Keratinocyte (primary cell): ENCODE measurements around the gene GPR176. TPM values are rescaled to one million over a fixed set of nuclear protein-coding genes. Genes with fewer than 3 reads are reported as not detected.

ENCODE experiments used
- DNase-seq: peaks from one replicate; pipeline ENCODE4 v3.0.0-alpha.2; 2011; ENCODE audit warnings: low read depth, missing footprints, low spot score
- FAIRE-seq: peaks from 2 replicates; lab custom pipeline; 2011; peaks lifted over from hg19 to GRCh38; lab: Jason Lieb, UNC
- H2AFZ ChIP-seq: 2 replicates; pipeline ENCODE4 v1.6.0; 2012; ENCODE audit warnings: low read length, control low read depth, inconsistent platforms; ENCODE audit not compliant: control insufficient read depth
- H3K27ac ChIP-seq: 2 replicates; pipeline ENCODE4 v1.5.1; 2011; ENCODE audit warnings: low read length; ENCODE audit not compliant: control insufficient read depth, insufficient read depth
- H3K27me3 ChIP-seq: 3 replicates; pipeline ENCODE4 v1.6.0; 2011; ENCODE audit warnings: low read length; ENCODE audit not compliant: control insufficient read depth, insufficient read depth; ENCODE audit errors: extremely low read depth
- H3K36me3 ChIP-seq, 2 experiments: 2 replicates in 1 of 2; 3 replicates in 1 of 2; pipeline ENCODE4 v1.5.1; 2011; ENCODE audit warnings: low read length in 2 of 2, mild to moderate bottlenecking in 1 of 2; ENCODE audit not compliant: control insufficient read depth in 2 of 2, insufficient read depth in 2 of 2; ENCODE audit errors: extremely low read depth in 1 of 2
- H3K4me1 ChIP-seq: 3 replicates; pipeline ENCODE4 v1.5.1; 2011; ENCODE audit warnings: low read length; ENCODE audit not compliant: control insufficient read depth, insufficient read depth; ENCODE audit errors: extremely low read depth
- H3K4me2 ChIP-seq: 3 replicates; pipeline ENCODE4 v1.6.0; 2011; ENCODE audit warnings: low read depth, low read length; ENCODE audit not compliant: control insufficient read depth, insufficient read depth; ENCODE audit errors: extremely low read depth
- H3K4me3 ChIP-seq, 3 experiments: fragments of 200-600 bp in 1 of 3; sonication (generic) in 1 of 3; 2 replicates in 2 of 3; 3 replicates in 1 of 3; pipeline ENCODE4 v1.5.1; 2011 to 2016; ENCODE audit warnings: low read length in 3 of 3, mild to moderate bottlenecking in 3 of 3, control low read depth in 2 of 3, inconsistent platforms in 1 of 3, low read depth in 1 of 3, mixed read lengths in 1 of 3, mixed run types in 1 of 3, moderate library complexity in 1 of 3; ENCODE audit not compliant: control insufficient read depth in 2 of 3, insufficient read depth in 2 of 3; ENCODE audit errors: extremely low read depth in 1 of 3
- H3K79me2 ChIP-seq: 2 replicates; pipeline ENCODE4 v1.6.0; 2012; ENCODE audit warnings: low read length; ENCODE audit not compliant: control insufficient read depth, insufficient read depth
- H3K9ac ChIP-seq: 3 replicates; pipeline ENCODE4 v1.6.0; 2011; ENCODE audit warnings: low read length; ENCODE audit not compliant: control insufficient read depth, insufficient read depth; ENCODE audit errors: extremely low read depth
- H3K9me1 ChIP-seq: 3 replicates; pipeline ENCODE4 v1.6.0; 2011; ENCODE audit warnings: low read length; ENCODE audit not compliant: control insufficient read depth, insufficient read depth; ENCODE audit errors: extremely low read depth
- H3K9me3 ChIP-seq: 2 replicates; pipeline ENCODE4 v1.5.1; 2012; ENCODE audit warnings: low read depth, low read length; ENCODE audit not compliant: control insufficient read depth
- H4K20me1 ChIP-seq: 3 replicates; pipeline ENCODE4 v1.6.0; 2011; ENCODE audit warnings: low read length; ENCODE audit not compliant: control insufficient read depth, insufficient read depth; ENCODE audit errors: extremely low read depth
- CTCF ChIP-seq, 3 experiments: IDR thresholded peaks in 1 of 3; conservative IDR thresholded peaks in 1 of 3; optimal IDR thresholded peaks in 1 of 3; 2 replicates in 2 of 3; 3 replicates in 1 of 3; pipeline versions ENCODE3 to v1.5.1; 2011; ENCODE audit warnings: low read length in 3 of 3, mild to moderate bottlenecking in 3 of 3, moderate library complexity in 2 of 3, control low read depth in 1 of 3, inconsistent platforms in 1 of 3; ENCODE audit not compliant: insufficient read depth in 2 of 3; ENCODE audit errors: extremely low read depth in 1 of 3
- EZH2 ChIP-seq: IDR thresholded peaks from one replicate; pipeline ENCODE4 v1.6.1; 2012; ENCODE audit warnings: inconsistent platforms, mild to moderate bottlenecking, low read length, moderate library complexity
- dilution Hi-C: fragments of 300-500 bp; cut with MboI; formaldehyde crosslinking; loops from one replicate; pipeline ENCODE4 v1.7.0; 2020; ENCODE audit warnings: low sequenced_read_pairs; ENCODE audit not compliant: extremely low pct_ligation_motif_present
- polyA plus RNA-seq, 5 experiments: library from polyadenylated mRNA; depleted of rRNA in 3 of 5; stranded (reverse) in 3 of 5; stranded (forward) in 1 of 5; unstranded in 1 of 5; fragments of >200 nt; gene quantifications; 1 replicate in 1 of 5; 2 replicates in 3 of 5; 3 replicates in 1 of 5; pipeline versions ENCODE4 v1.2.1 to v1.2.3, GENCODE V29; 2011 to 2012; ENCODE audit warnings: missing spikeins in 2 of 5, low read depth in 1 of 5, low replicate concordance in 1 of 5

GPR176 gene
- polyA plus RNA-seq, 1 donor (not counting 4 experiments of a cell fraction or from before 2014, with no cell fraction given), result 12.5 TPM

GRCh38 chr15:39869254-39869653, 50.8 kb downstream of the GPR176 start:
- Histone ChIP-seq H3K79me2 (peaks cover 4% of the 10 kb centered on the region), H3K4me3 (no peak overlapping the region), H3K27ac (no peak overlapping the region), H3K4me1 (no peaks in the 10 kb centered on the region), H3K4me2 (no peak overlapping the region), H2AFZ (no peak overlapping the region), H3K36me3 (no peaks in the 10 kb centered on the region), H3K9me3 (no peaks in the 10 kb centered on the region), H3K27me3 (no peaks in the 10 kb centered on the region), H3K9me1 (no peaks in the 10 kb centered on the region), H4K20me1 (no peaks in the 10 kb centered on the region), H3K9ac (no peak overlapping the region)
- dilution Hi-C loops, result no loop called here
- no peak for FAIRE-seq
- DNase-seq, result no peak
- TF ChIP-seq CTCF (optimal IDR thresholded peaks at IDR 0.05 in 1 of 3, IDR thresholded peaks at IDR 0.05 in 1 of 3, conservative IDR thresholded peaks at IDR 0.05 in 1 of 3; ENCODE audit: extremely low read depth in 1 of 3, insufficient read depth in 2 of 3, low read length in 3 of 3) (no peak), EZH2 (no peak)

- Histone ChIP-seq H3K4me2 (no peak overlapping the region), H3K27me3 (no peaks in the 10 kb centered on the region), H3K9me3 (no peaks in the 10 kb centered on the region), H3K9ac (no peak overlapping the region), H2AFZ (no peak overlapping the region), H3K4me3 (no peak overlapping the region), H3K36me3 (no peaks in the 10 kb centered on the region), H4K20me1 (no peaks in the 10 kb centered on the region), H3K27ac (no peak overlapping the region), H3K4me1 (no peaks in the 10 kb centered on the region), H3K9me1 (no peaks in the 10 kb centered on the region), H3K79me2 (peaks cover 4% of the 10 kb centered on the region)
- no peak for FAIRE-seq
- TF ChIP-seq EZH2, result no peak
- TF ChIP-seq CTCF (optimal IDR thresholded peaks at IDR 0.05 in 1 of 3, IDR thresholded peaks at IDR 0.05 in 1 of 3, conservative IDR thresholded peaks at IDR 0.05 in 1 of 3; ENCODE audit: extremely low read depth in 1 of 3, insufficient read depth in 2 of 3, low read length in 3 of 3), result no peak
- DNase-seq, result no peak
- dilution Hi-C loops, result no loop called here
These were observed 51.7 kb downstream of the GPR176 start for GRCh38 chr15:39868396-39868795.
